Activated T-cell treated with anti-CD3 and anti-CD28 coated beads, Interleukin-2, amount 50 U/mL, for 1 hour (primary cell): Measurements from ENCODE around the gene PICALM.

Source experiments
- DNase-seq: peaks from one replicate; pipeline ENCODE4 v3.0.0-alpha.2; 2020

The PICALM gene

GRCh38 chr11:86043765-86044503 lies 24.9 kb downstream of the PICALM start:
- DNase-seq, result no peak

GRCh38 chr11:86041975-86042378 lies 26.9 kb downstream of the PICALM start:
- no peak for DNase-seq

- no peak for DNase-seq
These were observed 27.7 kb downstream of the PICALM start for GRCh38 chr11:86040919-86041850.

- DNase-seq, result no peak
These were observed 29.8 kb downstream of the PICALM start for GRCh38 chr11:86039094-86039493.

- no peak for DNase-seq
These were observed 31.1 kb downstream of the PICALM start for GRCh38 chr11:86037743-86038142.

GRCh38 chr11:86035920-86036319 lies 33.0 kb downstream of the PICALM start:
- DNase-seq, result no peak

GRCh38 chr11:86035164-86035563 lies 33.7 kb downstream of the PICALM start:
- DNase-seq, result no peak

GRCh38 chr11:86034710-86035109 lies 34.2 kb downstream of the PICALM start:
- no peak for DNase-seq

- no peak for DNase-seq
These were observed 47.5 kb downstream of the PICALM start for GRCh38 chr11:86021377-86021776.

- DNase-seq, result no peak
These were observed 50.6 kb downstream of the PICALM start for GRCh38 chr11:86018249-86018648.

- DNase-seq, result no peak
These were observed 52.4 kb downstream of the PICALM start for GRCh38 chr11:86016451-86016850.

GRCh38 chr11:86015699-86016098 lies 53.2 kb downstream of the PICALM start:
- no peak for DNase-seq

- DNase-seq, result no peak
These were observed 54.7 kb downstream of the PICALM start for GRCh38 chr11:86014221-86014620.

GRCh38 chr11:86013713-86014112 lies 55.2 kb downstream of the PICALM start:
- DNase-seq, result no peak

- DNase-seq, result no peak
These were observed 57.7 kb downstream of the PICALM start for GRCh38 chr11:86011175-86011574.

- no peak for DNase-seq
These were observed 65.2 kb downstream of the PICALM start for GRCh38 chr11:86003654-86004053.

- DNase-seq, result no peak
These were observed 66.5 kb downstream of the PICALM start for GRCh38 chr11:86002431-86002830.

GRCh38 chr11:85991508-85991907 lies 77.4 kb downstream of the PICALM start:
- no peak for DNase-seq

- DNase-seq, result no peak
These were observed 79.1 kb downstream of the PICALM start for GRCh38 chr11:85989746-85990145.

- DNase-seq, result no peak
These were observed 80.1 kb downstream of the PICALM start for GRCh38 chr11:85988780-85989179.

- DNase-seq, result no peak
These were observed 91.1 kb downstream of the PICALM start for GRCh38 chr11:85977751-85978160.

GRCh38 chr11:85976525-85976924 lies 92.4 kb downstream of the PICALM start:
- DNase-seq, result no peak

- no peak for DNase-seq
These were observed 94.8 kb downstream of the PICALM start for GRCh38 chr11:85974122-85974521.

GRCh38 chr11:85970593-85970992 lies 98.3 kb downstream of the PICALM start:
- no peak for DNase-seq
